Hepatocyte (in vitro differentiated cells): ENCODE results near the gene ARRDC1. TPM values are rescaled to one million over a fixed set of nuclear protein-coding genes. Genes with fewer than 3 reads are reported as not detected.

Experiments
- DNase-seq: peaks from one replicate; pipeline ENCODE4 v3.0.0-alpha.2; 2016; ENCODE audit warnings: low spot score
- H2AFZ ChIP-seq: fragments of 200-600 bp; sonication (generic); 2 replicates; pipeline ENCODE4 v1.6.0; 2016; ENCODE audit warnings: antibody characterized with exemption, mild to moderate bottlenecking
- H3K27ac ChIP-seq: fragments of 200-600 bp; sonication (generic); 2 replicates; pipeline ENCODE4 v1.5.1; 2016; ENCODE audit warnings: mild to moderate bottlenecking
- H3K27me3 ChIP-seq: fragments of 200-600 bp; sonication (generic); 2 replicates; pipeline ENCODE4 v1.6.1; 2016
- H3K36me3 ChIP-seq: fragments of 200-600 bp; sonication (generic); replicated peaks from 2 replicates; pipeline ENCODE4 v1.5.1; 2016; ENCODE audit warnings: low read depth; ENCODE audit not compliant: insufficient read depth
- H3K4me1 ChIP-seq: fragments of 200-600 bp; sonication (generic); 2 replicates; pipeline ENCODE4 v1.5.1; 2016; ENCODE audit warnings: mild to moderate bottlenecking, moderate library complexity; ENCODE audit not compliant: insufficient read depth
- H3K4me2 ChIP-seq: fragments of 200-600 bp; sonication (generic); 2 replicates; pipeline ENCODE4 v1.6.0; 2016
- H3K4me3 ChIP-seq: fragments of 200-600 bp; sonication (generic); 2 replicates; pipeline ENCODE4 v1.5.1; 2016; ENCODE audit warnings: mild to moderate bottlenecking
- H3K79me2 ChIP-seq: fragments of 200-600 bp; sonication (generic); 2 replicates; pipeline ENCODE4 v1.6.0; 2017; ENCODE audit warnings: mild to moderate bottlenecking
- H3K9me2 ChIP-seq: fragments of 200-600 bp; sonication (generic); replicated peaks from 2 replicates; pipeline ENCODE4 v1.6.0; 2017; ENCODE audit warnings: mild to moderate bottlenecking; ENCODE audit not compliant: insufficient read depth
- H3K9me3 ChIP-seq: fragments of 200-600 bp; sonication (generic); 2 replicates; pipeline ENCODE4 v1.5.1; 2016; ENCODE audit warnings: low read depth, mild to moderate bottlenecking
- H4K20me1 ChIP-seq: fragments of 200-600 bp; sonication (generic); 2 replicates; pipeline ENCODE4 v1.6.0; 2016; ENCODE audit warnings: mild to moderate bottlenecking; ENCODE audit not compliant: insufficient read depth, poor library complexity, severe bottlenecking
- CTCF ChIP-seq: fragments of 200-600 bp; sonication (generic); IDR thresholded peaks from 2 replicates; pipeline ENCODE4 v1.5.1; 2016; ENCODE audit warnings: antibody characterized with exemption, mild to moderate bottlenecking; ENCODE audit not compliant: poor library complexity
- EZH2 ChIP-seq: fragments of 200-600 bp; sonication (generic); IDR thresholded peaks from 2 replicates; pipeline ENCODE4 v1.6.1; 2016; ENCODE audit warnings: antibody characterized with exemption, mild to moderate bottlenecking, borderline replicate concordance
- EZH2phosphoT487 ChIP-seq: fragments of 200-600 bp; sonication (generic); IDR thresholded peaks from one replicate; pipeline ENCODE4 v1.6.1; 2018; ENCODE audit warnings: antibody characterized with exemption, mild to moderate bottlenecking, low read depth, moderate library complexity; ENCODE audit not compliant: unreplicated experiment, severe bottlenecking
- WGBS: methylation state at CpG from one replicate; pipeline ENCODE4 v1.1.6; 2016; ENCODE audit warnings: low lambda C conversion rate; ENCODE audit errors: missing lambda C conversion rate; 5-methylcytosine and 5-hydroxymethylcytosine counted together
- polyA plus RNA-seq: library from polyadenylated mRNA; unstranded; fragments of >200 nt; fragmentation: Nextera tagmentation; extraction: Ambion mirVana; gene quantifications from 2 replicates; pipeline ENCODE4 v1.2.1, GENCODE V29; 2016
- total RNA-seq: library from RNA; depleted of rRNA; stranded (reverse); fragments of >200 nt; gene quantifications from 2 replicates; pipeline ENCODE4 v1.2.3, GENCODE V29; 2014

ARRDC1 gene
- total and polyA plus RNA-seq, 2 experiments from 2014 or later = 62.7 to 102 TPM

- Histone ChIP-seq H4K20me1 (peaks cover 94% of the 10 kb centered on the region), H2AFZ (no peak overlapping the region), H3K4me3 (no peak overlapping the region), H3K27ac (no peak overlapping the region), H3K27me3 (no peaks in the 10 kb centered on the region), H3K36me3 (no peaks in the 10 kb centered on the region), H3K9me2 (no peaks in the 10 kb centered on the region), H3K9me3 (no peaks in the 10 kb centered on the region), H3K79me2 (peaks cover 99% of the 10 kb centered on the region), H3K4me2 (no peak overlapping the region), H3K4me1 (peaks cover 6% of the 10 kb centered on the region)
- 57% methylated on average over 1 of the region's 1 CpG for WGBS
- DNase-seq = no peak
- TF ChIP-seq EZH2 = no peak
- TF ChIP-seq EZH2phosphoT487 = no peak
- no peak for TF ChIP-seq CTCF
These were observed 24.6 kb downstream of the ARRDC1 start for GRCh38 chr9:137630126-137630525.

- no peak overlapping the region for H3K4me3 ChIP-seq
- no peak for DNase-seq
- H2AFZ ChIP-seq = no peak overlapping the region
- no peak for TF ChIP-seq EZH2phosphoT487
- TF ChIP-seq EZH2 = no peak
- TF ChIP-seq CTCF = no peak
- no peaks in the 10 kb centered on the region for H3K9me2 ChIP-seq
- H3K27me3 ChIP-seq = no peaks in the 10 kb centered on the region
- no peak overlapping the region for H3K4me2 ChIP-seq
- peaks cover 92% of the 10 kb centered on the region for H4K20me1 ChIP-seq
- no peaks in the 10 kb centered on the region for H3K36me3 ChIP-seq
- peaks cover 6% of the 10 kb centered on the region for H3K4me1 ChIP-seq
- peaks cover 99% of the 10 kb centered on the region for H3K79me2 ChIP-seq
- no peaks in the 10 kb centered on the region for H3K9me3 ChIP-seq
- WGBS = 93% methylated on average over 4 of the region's 4 CpGs
- H3K27ac ChIP-seq = no peak overlapping the region
These were observed 25.2 kb downstream of the ARRDC1 start for GRCh38 chr9:137630679-137631078.

GRCh38 chr9:137631345-137632229 lies 26.1 kb downstream of the ARRDC1 start:
- Histone ChIP-seq H3K79me2 (peaks cover 99% of the 10 kb centered on the region), H4K20me1 (peaks cover 87% of the 10 kb centered on the region), H2AFZ (no peak overlapping the region), H3K27me3 (no peaks in the 10 kb centered on the region), H3K36me3 (no peaks in the 10 kb centered on the region), H3K9me2 (no peaks in the 10 kb centered on the region), H3K4me3 (no peak overlapping the region), H3K4me2 (no peak overlapping the region), H3K4me1 (peaks cover 6% of the 10 kb centered on the region), H3K9me3 (no peaks in the 10 kb centered on the region), H3K27ac (no peak overlapping the region)
- WGBS = 90% methylated on average over 16 of the region's 16 CpGs
- TF ChIP-seq CTCF (no peak), EZH2 (no peak), EZH2phosphoT487 (no peak)
- no peak for DNase-seq
